Cardiac fibroblast (primary cell): ENCODE data around the gene TNFAIP1.

Source experiments
- DNase-seq, 2 donors: peaks; one replicate each; pipeline versions ENCODE4 v3.0.0 to v3.0.0-alpha.2; 2010; ENCODE audit warnings: low read depth in 2 of 2
- H3K4me3 ChIP-seq, 2 donors: replicated peaks in 1 of 2; 1 replicate in 1 of 2; 2 replicates in 1 of 2; pipeline ENCODE4 v1.5.1; 2011; ENCODE audit warnings: low read depth in 2 of 2, low read length in 2 of 2, mild to moderate bottlenecking in 2 of 2, moderate library complexity in 1 of 2
- CTCF ChIP-seq: IDR thresholded peaks from one replicate; pipeline ENCODE4 v1.5.1; 2011; ENCODE audit warnings: low read depth, mild to moderate bottlenecking, low read length, inconsistent platforms

TNFAIP1 gene

GRCh38 chr17:28392491-28392890 lies 56.9 kb downstream of the TNFAIP1 start:
- DNase-seq: no peak
- no peak for TF ChIP-seq CTCF
- no peak overlapping the region for H3K4me3 ChIP-seq

GRCh38 chr17:28394337-28395116 lies 59.0 kb downstream of the TNFAIP1 start:
- TF ChIP-seq CTCF: no peak
- peak; percentile 9 to 31 for DNase-seq
- no peak overlapping the region for H3K4me3 ChIP-seq

DNA sequence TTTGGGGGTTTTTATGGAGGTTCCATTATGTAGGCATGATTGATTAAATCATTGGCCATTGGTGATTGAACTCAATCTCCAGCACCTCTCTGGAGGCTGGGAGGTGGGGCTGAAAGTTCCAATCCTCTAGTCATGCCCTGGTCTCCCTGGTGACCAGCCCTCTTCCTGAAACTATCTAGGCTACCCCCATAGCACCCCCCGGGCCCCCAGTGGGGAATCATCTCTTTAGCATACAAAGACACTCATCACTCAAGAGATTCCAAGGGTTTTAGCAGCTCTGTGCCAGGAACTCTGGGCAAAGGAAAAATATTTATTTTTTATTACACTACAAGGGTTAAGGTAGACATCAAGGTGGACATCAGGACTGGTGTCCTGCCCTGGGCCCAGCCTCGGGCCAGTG lies 59.9 kb downstream of the TNFAIP1 start:
- H3K4me3 ChIP-seq: no peak overlapping the region
- TF ChIP-seq CTCF: no peak
- no peak for DNase-seq

GRCh38 chr17:28395968-28396367 lies 60.4 kb downstream of the TNFAIP1 start:
- no peak for TF ChIP-seq CTCF
- no peak for DNase-seq
- no peak overlapping the region for H3K4me3 ChIP-seq
